B cell (primary cell): ENCODE data around the gene EPHB6. TPM values are rescaled to one million over a fixed set of nuclear protein-coding genes. Genes with fewer than 3 reads are reported as not detected.

Experiments used
- ATAC-seq: fragments of 200-7000 bp; cut with Tn5 transposase; one replicate; pipeline ENCODE4 v1.10.0; 2021; ENCODE audit warnings: low read depth, mild to moderate bottlenecking, moderate number of reproducible peaks, moderate library complexity
- CTCF ChIA-PET: fragments of 350-600 bp; sonication (Branson Sonifier 250); formaldehyde crosslinking; loops from one replicate; lab custom pipeline; 2021; ENCODE audit warnings: antibody characterized with exemption, inconsistent platforms; lab: Charles Lee
- POLR2A ChIA-PET: fragments of 350-600 bp; sonication (Branson Sonifier 250); formaldehyde crosslinking; loops from one replicate; lab custom pipeline; 2021; ENCODE audit warnings: antibody characterized with exemption; lab: Charles Lee
- DNase-seq: peaks from one replicate; pipeline ENCODE4 v3.0.0; 2013
- H2AFZ ChIP-seq: 2 replicates; pipeline ENCODE4 v1.6.1; 2012; ENCODE audit warnings: mild to moderate bottlenecking, low read depth, low read length; ENCODE audit not compliant: insufficient read depth, poor library complexity, severe bottlenecking
- H3K27ac ChIP-seq, 2 donors: 1 replicate in 1 of 2; 2 replicates in 1 of 2; pipeline ENCODE4 v1.5.1; 2012 to 2013; ENCODE audit warnings: low read length in 2 of 2, mild to moderate bottlenecking in 2 of 2, moderate library complexity in 1 of 2
- H3K27me3 ChIP-seq, 4 experiments: fragments of 200-600 bp in 1 of 4; sonication (generic) in 1 of 4; replicated peaks in 1 of 4; 1 replicate in 2 of 4; 2 replicates in 2 of 4; pipeline versions ENCODE4 v1.6.1 to v1.7.0; 2013 to 2016; ENCODE audit warnings: low read length in 3 of 4, mild to moderate bottlenecking in 2 of 4, mixed read lengths in 1 of 4, moderate library complexity in 1 of 4; ENCODE audit not compliant: insufficient read depth in 4 of 4, control insufficient read depth in 3 of 4; ENCODE audit errors: control extremely low read depth in 1 of 4
- H3K36me3 ChIP-seq, 2 experiments: replicated peaks in 1 of 2; 1 replicate in 1 of 2; 2 replicates in 1 of 2; pipeline versions ENCODE4 v1.6.1 to v1.7.1; 2013; ENCODE audit warnings: low read length in 1 of 2; ENCODE audit not compliant: insufficient read depth in 2 of 2, control insufficient read depth in 1 of 2; ENCODE audit errors: control extremely low read depth in 1 of 2, extremely low read depth in 1 of 2
- H3K4me1 ChIP-seq, 2 donors: fragments of 200-600 bp in 1 of 2; sonication (generic) in 1 of 2; 1 replicate in 1 of 2; 2 replicates in 1 of 2; pipeline versions ENCODE4 v1.5.1 to v1.6.1; 2013 to 2017; ENCODE audit warnings: low read length in 2 of 2; ENCODE audit not compliant: control insufficient read depth in 2 of 2, insufficient read depth in 2 of 2
- H3K4me2 ChIP-seq: replicated peaks from 2 replicates; pipeline ENCODE3; 2012; ENCODE audit warnings: mild to moderate bottlenecking, low read depth, low read length; ENCODE audit not compliant: poor library complexity, severe bottlenecking
- H3K4me3 ChIP-seq, 5 experiments: fragments of 200-600 bp in 1 of 5; sonication (generic) in 1 of 5; 1 replicate in 3 of 5; 2 replicates in 2 of 5; pipeline versions ENCODE4 v1.5.1 to v1.7.0; 2011 to 2016; ENCODE audit warnings: low read length in 4 of 5, mild to moderate bottlenecking in 4 of 5, low read depth in 2 of 5, control low read depth in 1 of 5, moderate library complexity in 1 of 5; ENCODE audit not compliant: insufficient read depth in 1 of 5; ENCODE audit errors: control extremely low read depth in 1 of 5, extremely low read depth in 1 of 5
- H3K79me2 ChIP-seq: fragments of 200-600 bp; sonication (generic); one replicate; pipeline ENCODE4 v1.6.0; 2016; ENCODE audit warnings: low read length; ENCODE audit not compliant: control insufficient read depth, insufficient read depth
- H3K9ac ChIP-seq: fragments of 200-600 bp; sonication (generic); 2 replicates; pipeline ENCODE4 v1.6.1; 2017; ENCODE audit warnings: mild to moderate bottlenecking, low read length, moderate library complexity
- H3K9me3 ChIP-seq, 3 donors: one replicate each; pipeline versions ENCODE4 v1.6.1 to v1.7.1; 2013; ENCODE audit warnings: low read length in 2 of 3; ENCODE audit not compliant: control insufficient read depth in 2 of 3, insufficient read depth in 1 of 3; ENCODE audit errors: control extremely low read depth in 1 of 3
- H4K20me1 ChIP-seq: 2 replicates; pipeline ENCODE4 v1.6.0; 2012; ENCODE audit warnings: mild to moderate bottlenecking, low read length; ENCODE audit not compliant: insufficient read depth, control insufficient read depth, poor library complexity, severe bottlenecking
- H3K27ac Mint-ChIP-seq: one replicate; pipeline ENCODE4 v1.8.0; 2021; ENCODE audit warnings: mixed read lengths
- H3K27me3 Mint-ChIP-seq: one replicate; pipeline ENCODE4 v1.8.0; 2021; ENCODE audit warnings: mixed read lengths
- H3K4me1 Mint-ChIP-seq: one replicate; pipeline ENCODE4 v1.8.0; 2021; ENCODE audit warnings: mixed read lengths
- H3K4me3 Mint-ChIP-seq: one replicate; pipeline ENCODE4 v1.8.0; 2021; ENCODE audit warnings: mixed read lengths
- H3K9me3 Mint-ChIP-seq: one replicate; pipeline ENCODE4 v1.8.0; 2022; ENCODE audit warnings: mixed read lengths; ENCODE audit not compliant: insufficient read depth
- EZH2 ChIP-seq: IDR thresholded peaks from 2 replicates; pipeline ENCODE4 v1.6.1; 2012; ENCODE audit warnings: borderline replicate concordance, low read depth, mild to moderate bottlenecking, moderate library complexity, low read length; ENCODE audit not compliant: insufficient read depth, poor library complexity, severe bottlenecking
- WGBS: methylation state at CpG from one replicate; pipeline ENCODE4 v1.1.5; 2013; ENCODE audit warnings: missing lambda C conversion rate; ENCODE audit not compliant: insufficient coverage; 5-methylcytosine and 5-hydroxymethylcytosine counted together
- intact Hi-C: fragments of 100-400 bp; cut with micrococcal nuclease; formaldehyde crosslinking; loops from one replicate; pipeline ENCODE4 v1.10.0; 2022
- polyA plus RNA-seq: library from polyadenylated mRNA; depleted of rRNA; stranded (reverse); fragments of >200 nt; gene quantifications from 2 replicates; pipeline ENCODE4 v1.2.3, GENCODE V29; 2012
- total RNA-seq, 2 donors: library from RNA; stranded (reverse); fragments of 120-200 nt in 1 of 2; gene quantifications; 1 replicate in 1 of 2; 2 replicates in 1 of 2; pipeline versions ENCODE4 v1.2.3 to v1.2.4, GENCODE V29; 2013 to 2022
- TF ChIP-seq, protein P1 (sequence below): fragments of 200-600 bp; IDR thresholded peaks from one replicate; pipeline ENCODE4 v1.8.0; 2022; ENCODE audit warnings: antibody characterized with exemption, mild to moderate bottlenecking

Gene EPHB6
- total and polyA plus RNA-seq, 2 donors (not counting 1 experiment from before 2014, with no cell fraction given): 65.3 to 69.6 TPM

GRCh38 chr7:142819530-142819929 is 35.3 kb upstream of the EPHB6 start:
- intact Hi-C loops: no loop called here
- no peak for DNase-seq
- Mint-ChIP-seq H3K27me3 (no peaks in the 10 kb centered on the region), H3K4me1 (peaks cover 3% of the 10 kb centered on the region), H3K9me3 (peaks cover 8% of the 10 kb centered on the region), H3K4me3 (no peak overlapping the region), H3K27ac (no peak overlapping the region)
- peaks cover 0 to 4% (median 3%) of the 10 kb centered on the region in 3 donors for H3K9me3 ChIP-seq
- H2AFZ ChIP-seq: no peak overlapping the region
- no peak for ATAC-seq
- CTCF ChIA-PET: interaction anchor here (1.1 to 19.1 kb wide), 6 partner anchors 9 to 187 kb away, joined by 3 to 1138 read pairs (median 4); partner anchors contain the start of gene PRSS2
- no peak for TF ChIP-seq EZH2
- TF ChIP-seq, protein P1, sequence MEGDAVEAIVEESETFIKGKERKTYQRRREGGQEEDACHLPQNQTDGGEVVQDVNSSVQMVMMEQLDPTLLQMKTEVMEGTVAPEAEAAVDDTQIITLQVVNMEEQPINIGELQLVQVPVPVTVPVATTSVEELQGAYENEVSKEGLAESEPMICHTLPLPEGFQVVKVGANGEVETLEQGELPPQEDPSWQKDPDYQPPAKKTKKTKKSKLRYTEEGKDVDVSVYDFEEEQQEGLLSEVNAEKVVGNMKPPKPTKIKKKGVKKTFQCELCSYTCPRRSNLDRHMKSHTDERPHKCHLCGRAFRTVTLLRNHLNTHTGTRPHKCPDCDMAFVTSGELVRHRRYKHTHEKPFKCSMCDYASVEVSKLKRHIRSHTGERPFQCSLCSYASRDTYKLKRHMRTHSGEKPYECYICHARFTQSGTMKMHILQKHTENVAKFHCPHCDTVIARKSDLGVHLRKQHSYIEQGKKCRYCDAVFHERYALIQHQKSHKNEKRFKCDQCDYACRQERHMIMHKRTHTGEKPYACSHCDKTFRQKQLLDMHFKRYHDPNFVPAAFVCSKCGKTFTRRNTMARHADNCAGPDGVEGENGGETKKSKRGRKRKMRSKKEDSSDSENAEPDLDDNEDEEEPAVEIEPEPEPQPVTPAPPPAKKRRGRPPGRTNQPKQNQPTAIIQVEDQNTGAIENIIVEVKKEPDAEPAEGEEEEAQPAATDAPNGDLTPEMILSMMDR: no peak
- H4K20me1 ChIP-seq: no peaks in the 10 kb centered on the region
- H3K36me3 ChIP-seq: no peaks in the 10 kb centered on the region
- 82% methylated on average over 5 of the region's 5 CpGs for WGBS
- no peaks in the 10 kb centered on the region for H3K79me2 ChIP-seq
- H3K4me3 ChIP-seq: no peak overlapping the region
- POLR2A ChIA-PET: no interaction called here
- H3K9ac ChIP-seq: no peak overlapping the region
- H3K27ac ChIP-seq: no peak overlapping the region
- peaks cover under 1 to 4% of the 10 kb centered on the region in 2 donors for H3K4me1 ChIP-seq
- H3K4me2 ChIP-seq: no peak overlapping the region
- H3K27me3 ChIP-seq: no peaks in the 10 kb centered on the region

- no CpG with 5 or more reads among the region's 1 CpG for WGBS
- no peak overlapping the region for H2AFZ ChIP-seq
- POLR2A ChIA-PET: interaction anchor here (0.6 kb wide), 1 partner anchor 22 kb away, joined by 3 read pairs; no protein-coding TSS in a partner anchor
These were observed 32.2 kb upstream of the EPHB6 start for GRCh38 chr7:142822714-142823113.

More at GRCh38 chr7:142822714-142823113, 32.2 kb upstream of the EPHB6 start:
- intact Hi-C loops: no loop called here
- no peak overlapping the region for H3K4me3 Mint-ChIP-seq
- H3K4me3 ChIP-seq: no peak overlapping the region
- peaks cover 8% of the 10 kb centered on the region for H3K9me3 Mint-ChIP-seq
- no peak overlapping the region for H3K27ac Mint-ChIP-seq
- H4K20me1 ChIP-seq: no peaks in the 10 kb centered on the region
- H3K79me2 ChIP-seq: no peaks in the 10 kb centered on the region
- no peak overlapping the region for H3K9ac ChIP-seq
- peaks cover 0 to 9% (median 3%) of the 10 kb centered on the region in 3 donors for H3K9me3 ChIP-seq
- H3K36me3 ChIP-seq: no peaks in the 10 kb centered on the region
- CTCF ChIA-PET: interaction anchor here (1.0 to 1.4 kb wide), 2 partner anchors 40 to 180 kb away, joined by 3 to 4 read pairs; no protein-coding TSS in a partner anchor
- no peaks in the 10 kb centered on the region for H3K27me3 ChIP-seq
- H3K4me1 Mint-ChIP-seq: no peaks in the 10 kb centered on the region
- no peak overlapping the region for H3K4me2 ChIP-seq
- no peak for ATAC-seq
- TF ChIP-seq, protein P1: no peak
- no peak for TF ChIP-seq EZH2
- DNase-seq: no peak
- no peaks in the 10 kb centered on the region for H3K27me3 Mint-ChIP-seq
- H3K4me1 ChIP-seq: no peaks in the 10 kb centered on the region
- no peak overlapping the region for H3K27ac ChIP-seq
